Measurements from ENCODE around the gene WARS2. TPM values are rescaled to one million over a fixed set of nuclear protein-coding genes. Genes with fewer than 3 reads are reported as not detected.

WARS2 gene
- total and polyA plus RNA-seq, 2 donors: 6.8 to 29.3 TPM

DNA sequence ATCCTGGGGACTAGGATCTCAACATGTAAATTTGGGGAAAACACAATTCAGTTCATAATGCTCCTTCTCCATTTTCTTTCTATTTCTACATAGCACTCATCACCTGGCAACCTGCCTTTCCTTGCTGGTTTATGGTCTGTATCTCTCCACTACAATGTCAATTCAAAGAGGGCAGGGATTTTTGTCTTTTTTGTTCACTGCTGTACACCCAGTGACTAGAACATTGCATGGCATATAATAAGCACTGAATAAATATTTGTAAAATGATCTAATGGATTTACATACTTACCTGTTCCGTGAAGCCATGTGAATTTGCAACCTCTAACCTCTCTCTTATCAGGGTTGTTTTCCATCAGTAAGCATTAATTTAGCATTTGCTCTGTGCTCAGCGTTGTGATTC lies 124.9 kb downstream of the WARS2 start:
- H3K27ac ChIP-seq (ENCODE audit: low read depth): no peak overlapping the region
- H3K36me3 ChIP-seq (ENCODE audit: insufficient read depth): no peaks in the 10 kb centered on the region
- H3K4me1 ChIP-seq (ENCODE audit: insufficient read depth): no peaks in the 10 kb centered on the region
- DNase-seq (ENCODE audit: extremely low spot score): no peak
- no peak overlapping the region for H3K4me3 ChIP-seq (ENCODE audit: low read depth, low read length)
- 87% methylated on average over 2 of the region's 2 CpGs for WGBS

DNA sequence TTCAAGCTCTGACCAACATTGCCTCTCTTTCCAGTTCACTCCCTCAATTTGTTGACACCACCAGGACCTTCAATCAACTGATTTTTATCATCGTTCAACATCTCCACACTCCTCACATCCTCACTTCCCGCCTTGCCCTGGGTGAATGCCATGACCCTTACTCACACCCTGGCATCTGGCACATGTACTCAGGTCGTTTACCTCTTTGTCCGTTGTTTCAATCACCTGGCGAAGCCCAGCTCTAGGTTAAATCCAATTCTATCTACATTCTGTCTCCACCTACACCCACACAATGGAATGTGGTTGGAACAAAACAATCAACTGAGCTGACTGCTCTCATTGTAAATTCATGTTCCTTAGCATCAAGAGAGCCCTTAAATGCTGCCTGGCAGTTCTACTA lies 128.1 kb downstream of the WARS2 start:
- H3K4me1 ChIP-seq (ENCODE audit: insufficient read depth): peaks cover 2% of the 10 kb centered on the region
- DNase-seq (ENCODE audit: extremely low spot score): no peak
- WGBS: 83% methylated on average over 5 of the region's 5 CpGs
- H3K27ac ChIP-seq (ENCODE audit: low read depth): no peak overlapping the region
- no peaks in the 10 kb centered on the region for H3K36me3 ChIP-seq (ENCODE audit: insufficient read depth)
- no peak overlapping the region for H3K4me3 ChIP-seq (ENCODE audit: low read depth, low read length)

DNA sequence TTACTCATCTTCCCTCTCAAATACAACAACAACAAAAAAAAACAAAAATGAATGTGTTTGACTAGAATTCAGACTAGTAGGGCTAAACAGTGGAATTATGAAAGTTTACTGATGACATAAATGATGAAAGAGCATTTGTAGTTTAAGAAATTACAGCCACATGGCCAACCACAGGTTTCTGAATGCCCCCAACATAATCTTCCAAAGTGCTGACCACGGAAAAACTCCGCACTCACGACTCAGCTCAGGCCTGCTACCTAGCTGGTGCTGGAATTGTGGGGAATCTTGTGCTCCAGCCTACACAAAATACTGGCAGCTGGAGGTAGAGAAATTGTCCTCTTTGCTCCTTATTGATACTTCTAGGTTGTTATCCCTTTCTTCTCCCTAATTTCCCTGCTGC lies 128.7 kb downstream of the WARS2 start:
- H3K36me3 ChIP-seq (ENCODE audit: insufficient read depth): no peaks in the 10 kb centered on the region
- 90% methylated on average over 3 of the region's 3 CpGs for WGBS
- no peak for DNase-seq (ENCODE audit: extremely low spot score)

DNA sequence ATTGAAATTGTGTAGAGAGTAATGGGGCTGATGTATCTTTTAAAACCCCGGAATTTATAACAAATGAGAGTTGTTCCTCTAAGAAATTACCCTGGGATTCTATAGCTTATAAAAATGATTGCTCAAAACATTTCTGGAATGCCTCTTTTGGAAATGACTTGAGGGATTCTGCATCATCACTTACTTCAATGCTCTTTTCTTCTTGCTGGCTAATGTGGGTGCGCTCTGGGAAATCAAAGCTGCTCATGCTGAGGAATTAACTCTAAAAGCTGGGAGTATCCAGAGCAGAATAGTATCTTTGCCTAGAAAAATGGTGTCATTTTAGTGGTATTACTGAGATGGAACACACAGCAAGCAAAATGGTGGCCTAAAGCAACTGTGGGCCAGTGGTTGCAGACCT lies 129.3 kb downstream of the WARS2 start:
- peaks cover 5% of the 10 kb centered on the region for H3K4me1 ChIP-seq (ENCODE audit: insufficient read depth)
- no peak for DNase-seq (ENCODE audit: extremely low spot score)
- no peak overlapping the region for H3K4me3 ChIP-seq (ENCODE audit: low read depth, low read length)
- no peak overlapping the region for H3K27ac ChIP-seq (ENCODE audit: low read depth)
- WGBS: 95% methylated on average over 2 of the region's 2 CpGs
- no peaks in the 10 kb centered on the region for H3K36me3 ChIP-seq (ENCODE audit: insufficient read depth)

More for the DNA sequence above, 128.7 kb downstream of the WARS2 start:
- Histone ChIP-seq H3K4me1 (ENCODE audit: insufficient read depth) (peaks cover 5% of the 10 kb centered on the region), H3K27ac (ENCODE audit: low read depth) (no peak overlapping the region), H3K4me3 (ENCODE audit: low read depth, low read length) (no peak overlapping the region)

DNA sequence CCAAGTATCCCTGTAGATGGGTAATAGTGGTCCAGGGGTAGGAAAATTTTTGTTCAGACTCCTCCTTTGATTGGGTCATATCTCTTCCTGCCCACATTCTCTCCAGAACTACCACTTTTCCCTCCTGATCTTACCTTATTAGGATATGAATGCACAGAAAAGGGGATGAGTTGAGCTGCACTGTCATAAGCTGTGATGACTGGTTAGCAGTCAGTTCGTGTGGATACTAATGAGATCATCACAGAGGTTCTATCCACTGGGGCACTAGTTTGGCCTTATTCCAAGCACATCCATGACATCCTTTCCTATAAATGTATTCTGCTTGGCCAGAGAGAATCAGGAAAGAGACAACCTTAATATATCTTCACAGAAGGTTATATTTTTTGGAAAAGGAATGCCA lies 130.3 kb downstream of the WARS2 start:
- Histone ChIP-seq H3K4me3 (ENCODE audit: low read depth, low read length) (no peak overlapping the region), H3K4me1 (ENCODE audit: insufficient read depth) (peaks cover 5% of the 10 kb centered on the region), H3K36me3 (ENCODE audit: insufficient read depth) (no peaks in the 10 kb centered on the region), H3K27ac (ENCODE audit: low read depth) (no peak overlapping the region)
- no peak for DNase-seq (ENCODE audit: extremely low spot score)
- 62% methylated on average over 1 of the region's 1 CpG for WGBS

DNA sequence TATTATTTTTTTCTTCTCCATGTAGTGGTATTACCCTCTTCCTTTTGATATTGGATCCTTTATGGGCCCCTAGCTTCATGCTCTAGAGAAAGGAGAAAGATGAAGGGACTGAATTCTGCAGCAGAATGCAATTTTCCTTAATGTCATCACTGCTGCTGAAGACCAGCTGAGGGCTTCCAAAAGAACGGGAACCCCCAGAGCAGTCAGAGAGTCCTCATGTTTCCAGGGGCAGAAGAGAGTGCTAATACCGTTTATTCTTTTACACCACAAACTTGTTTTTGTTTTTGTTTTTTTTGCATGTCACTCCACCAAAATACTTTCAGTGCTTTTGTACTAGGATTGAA lies 131.2 kb downstream of the WARS2 start:
- DNase-seq (ENCODE audit: extremely low spot score): no peak
- H3K36me3 ChIP-seq (ENCODE audit: insufficient read depth): no peaks in the 10 kb centered on the region
- no peak overlapping the region for H3K4me3 ChIP-seq (ENCODE audit: low read depth, low read length)
- 17% methylated on average over 2 of the region's 2 CpGs for WGBS
- H3K27ac ChIP-seq (ENCODE audit: low read depth): no peak overlapping the region
- H3K4me1 ChIP-seq (ENCODE audit: insufficient read depth): peaks cover 5% of the 10 kb centered on the region

DNA sequence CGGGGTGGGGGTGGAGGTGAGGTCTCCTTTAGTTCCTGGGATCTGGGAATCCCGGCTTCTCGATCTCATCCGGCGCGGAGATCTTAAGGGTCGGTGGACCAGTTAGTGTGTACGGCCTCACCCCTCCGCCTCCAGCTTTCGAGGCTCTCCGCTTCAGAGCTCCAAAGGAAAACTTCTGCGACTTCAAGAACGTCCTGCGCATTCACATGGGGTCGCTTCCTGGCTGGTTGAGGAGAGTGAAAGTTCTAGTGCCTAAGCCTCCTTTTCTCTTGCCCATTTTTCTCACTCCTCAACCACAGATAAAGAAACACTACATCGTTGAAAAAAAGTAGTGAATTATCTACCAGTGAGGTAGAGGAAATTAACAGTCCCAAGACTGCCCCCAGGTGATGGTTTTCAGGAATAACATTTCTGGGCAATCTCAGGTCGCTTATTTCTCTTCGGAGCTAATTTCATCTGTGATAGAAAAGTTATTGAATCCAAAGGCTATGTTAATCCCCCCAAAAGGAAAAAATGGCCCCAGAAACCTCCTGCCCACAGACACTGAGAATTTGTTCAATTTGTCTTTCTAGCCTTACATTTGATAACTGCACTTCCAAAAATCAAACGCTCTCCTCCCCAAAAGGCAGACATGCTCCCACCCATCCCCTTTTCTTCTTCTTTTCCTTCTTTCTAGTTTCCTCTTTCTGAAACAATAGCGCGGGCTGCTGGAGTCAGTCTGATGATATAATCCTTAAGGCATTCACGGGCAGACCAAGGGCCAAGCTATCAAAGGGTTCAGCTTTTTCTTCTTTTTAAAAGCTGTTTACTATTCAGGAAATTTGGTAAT lies 131.8 kb downstream of the WARS2 start:
- DNase-seq (ENCODE audit: extremely low spot score): no peak
- peaks cover 5% of the 10 kb centered on the region for H3K4me1 ChIP-seq (ENCODE audit: insufficient read depth)
- peak overlapping the region; percentile 33 for H3K4me3 ChIP-seq (ENCODE audit: low read depth, low read length)
- 4% methylated on average over 22 of the region's 22 CpGs for WGBS
- no peaks in the 10 kb centered on the region for H3K36me3 ChIP-seq (ENCODE audit: insufficient read depth)
- H3K27ac ChIP-seq (ENCODE audit: low read depth): no peak overlapping the region

DNA sequence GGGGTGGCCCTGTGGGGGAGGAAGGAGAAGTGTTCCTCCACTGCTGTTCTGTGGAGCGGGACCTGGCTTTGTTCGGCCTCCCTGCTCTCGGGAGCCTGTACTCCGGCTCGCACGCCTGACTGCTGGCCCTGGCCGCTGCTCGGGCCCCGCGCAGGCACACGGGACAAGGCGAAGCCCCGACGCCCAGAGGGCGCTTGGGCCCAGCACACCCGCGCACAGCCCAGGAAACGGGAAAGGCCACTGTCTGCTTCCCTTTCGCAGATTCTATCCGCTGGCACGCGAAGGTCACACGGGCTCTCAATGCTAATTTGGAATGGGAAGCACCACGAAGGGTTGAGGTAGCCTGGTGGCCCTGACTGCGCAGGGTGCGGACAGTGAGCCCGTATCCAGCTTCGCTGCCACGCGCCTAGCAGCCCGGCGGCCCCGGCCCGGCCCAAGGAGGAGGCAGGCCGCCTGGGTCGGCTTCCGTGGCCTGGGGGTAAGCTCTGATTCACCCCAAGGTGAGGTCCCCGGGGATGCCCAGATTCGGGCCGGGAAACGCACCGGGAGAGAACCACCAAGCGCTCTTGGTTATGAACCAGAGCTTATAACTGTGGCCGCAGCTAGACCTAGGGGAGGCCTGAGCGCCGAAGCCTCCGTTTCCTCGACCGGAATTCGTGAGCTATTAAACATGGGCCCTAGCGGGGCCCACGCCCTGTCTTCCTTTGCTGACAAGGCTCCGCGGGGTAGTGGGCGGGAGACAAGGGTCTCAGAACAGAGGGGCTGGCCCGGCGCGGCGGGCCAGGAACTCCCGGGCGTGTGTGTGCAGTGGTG lies 132.6 kb downstream of the WARS2 start:
- no peak overlapping the region for H3K27ac ChIP-seq (ENCODE audit: low read depth)
- H3K36me3 ChIP-seq (ENCODE audit: insufficient read depth): no peaks in the 10 kb centered on the region
- no peak for DNase-seq (ENCODE audit: extremely low spot score)
- peak overlapping the region; percentile 33 for H3K4me3 ChIP-seq (ENCODE audit: low read depth, low read length)
- peaks cover 5% of the 10 kb centered on the region for H3K4me1 ChIP-seq (ENCODE audit: insufficient read depth)
- 9% methylated on average over 61 of the region's 61 CpGs for WGBS

DNA sequence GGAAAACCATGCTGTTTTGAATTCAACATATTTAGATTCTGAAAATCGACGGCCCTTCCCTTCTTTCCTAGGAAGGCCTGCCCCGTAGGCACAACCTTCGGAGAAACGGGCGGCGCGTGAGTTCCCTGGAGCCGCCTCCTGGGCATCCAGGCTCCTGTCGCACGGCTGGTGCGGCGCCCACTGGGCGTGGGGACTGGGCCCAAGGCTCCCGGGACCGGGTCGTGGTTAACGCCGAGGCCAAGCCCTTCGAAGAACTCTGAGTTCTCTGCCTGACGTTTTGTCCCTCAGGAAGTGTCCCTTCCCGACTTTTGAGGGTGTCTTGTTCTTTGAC lies 133.1 kb downstream of the WARS2 start:
- 12% methylated on average over 22 of the region's 22 CpGs for WGBS
- no peaks in the 10 kb centered on the region for H3K36me3 ChIP-seq (ENCODE audit: insufficient read depth)
- peaks cover 5% of the 10 kb centered on the region for H3K4me1 ChIP-seq (ENCODE audit: insufficient read depth)
- no peak overlapping the region for H3K4me3 ChIP-seq (ENCODE audit: low read depth, low read length)
- no peak overlapping the region for H3K27ac ChIP-seq (ENCODE audit: low read depth)
- no peak for DNase-seq (ENCODE audit: extremely low spot score)

DNA sequence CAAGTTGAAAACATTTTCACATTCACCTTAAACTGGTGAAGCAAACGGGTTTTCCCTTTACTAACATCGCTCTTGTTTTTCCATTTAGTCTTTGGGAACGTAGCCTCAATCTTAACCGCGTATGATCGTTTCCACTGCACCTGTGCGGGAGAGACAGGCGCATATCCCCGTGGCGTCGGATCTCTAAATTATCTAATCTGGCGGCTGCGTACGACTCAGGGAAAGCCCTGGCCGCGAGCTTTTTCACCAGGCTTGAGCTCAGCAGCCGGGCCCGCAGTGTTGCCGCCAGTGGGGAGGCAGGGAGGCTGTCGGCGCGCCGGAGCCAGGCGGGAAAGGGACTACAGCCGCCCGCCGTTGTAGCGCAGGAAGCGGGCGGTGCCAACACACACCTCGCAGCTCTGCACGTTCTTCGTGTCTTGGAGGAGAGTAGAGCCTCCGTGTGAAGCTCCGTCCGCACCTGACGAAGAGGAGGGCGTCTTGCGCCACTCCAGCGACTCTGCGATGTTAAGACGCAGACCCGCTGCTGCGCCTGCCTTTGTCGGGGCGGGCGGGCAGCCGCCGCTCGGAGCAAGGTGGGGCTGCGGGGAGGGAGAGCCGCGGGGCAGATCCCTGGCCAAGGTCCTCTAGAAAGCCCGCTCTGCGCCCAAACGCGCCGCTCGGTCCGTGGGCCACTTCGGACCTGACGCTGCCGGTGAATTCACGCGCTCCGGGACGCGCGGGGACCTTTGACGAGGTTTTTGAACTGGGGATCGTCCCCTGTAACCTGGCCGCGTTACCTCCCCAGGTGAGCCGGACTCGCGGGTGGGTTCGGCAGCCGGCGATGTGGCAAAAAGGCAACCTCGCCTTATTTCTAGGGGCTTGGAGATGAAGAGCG lies 133.8 kb downstream of the WARS2 start:
- H3K36me3 ChIP-seq (ENCODE audit: insufficient read depth): no peaks in the 10 kb centered on the region
- 3% methylated on average over 81 of the region's 81 CpGs for WGBS
- H3K27ac ChIP-seq (ENCODE audit: low read depth): no peak overlapping the region
- peaks cover 5% of the 10 kb centered on the region for H3K4me1 ChIP-seq (ENCODE audit: insufficient read depth)
- DNase-seq (ENCODE audit: extremely low spot score): no peak
- H3K4me3 ChIP-seq (ENCODE audit: low read depth, low read length): no peak overlapping the region

DNA sequence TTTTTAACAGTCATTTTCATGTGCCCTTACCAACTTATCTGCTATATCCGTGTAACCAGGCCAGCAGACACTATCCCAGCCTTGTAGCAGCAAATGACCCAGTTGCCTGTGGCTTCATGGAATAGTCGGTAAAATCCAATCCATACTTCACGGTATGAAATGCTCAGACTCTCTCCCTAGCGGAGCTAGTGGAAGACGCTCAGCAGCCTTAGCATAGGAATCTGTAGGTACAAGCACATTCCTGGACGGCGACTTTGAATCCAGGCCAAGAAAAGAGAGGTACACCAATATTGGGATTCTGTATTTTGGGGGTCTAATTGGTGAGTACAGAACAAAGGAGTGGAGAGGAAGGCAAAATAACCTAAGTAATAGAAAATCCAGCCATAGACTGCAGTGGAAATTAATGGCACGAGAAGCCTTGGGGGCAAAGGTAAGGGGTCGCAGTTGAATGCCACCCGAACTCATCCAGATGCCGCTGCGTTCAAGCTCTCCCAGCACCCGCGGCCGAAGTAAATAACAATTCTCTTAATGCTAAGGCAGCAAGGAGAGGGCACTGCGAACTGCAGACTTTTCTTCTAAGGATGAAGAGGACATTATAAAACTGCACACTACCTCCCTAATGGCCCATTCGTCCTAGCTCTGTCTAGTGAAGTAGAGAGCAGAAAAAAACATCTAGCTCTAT lies 134.6 kb downstream of the WARS2 start:
- Histone ChIP-seq H3K4me3 (ENCODE audit: low read depth, low read length) (no peak overlapping the region), H3K4me1 (ENCODE audit: insufficient read depth) (peaks cover 6% of the 10 kb centered on the region), H3K36me3 (ENCODE audit: insufficient read depth) (no peaks in the 10 kb centered on the region), H3K27ac (ENCODE audit: low read depth) (no peak overlapping the region)
- DNase-seq (ENCODE audit: extremely low spot score): no peak
- 11% methylated on average over 17 of the region's 17 CpGs for WGBS

DNA sequence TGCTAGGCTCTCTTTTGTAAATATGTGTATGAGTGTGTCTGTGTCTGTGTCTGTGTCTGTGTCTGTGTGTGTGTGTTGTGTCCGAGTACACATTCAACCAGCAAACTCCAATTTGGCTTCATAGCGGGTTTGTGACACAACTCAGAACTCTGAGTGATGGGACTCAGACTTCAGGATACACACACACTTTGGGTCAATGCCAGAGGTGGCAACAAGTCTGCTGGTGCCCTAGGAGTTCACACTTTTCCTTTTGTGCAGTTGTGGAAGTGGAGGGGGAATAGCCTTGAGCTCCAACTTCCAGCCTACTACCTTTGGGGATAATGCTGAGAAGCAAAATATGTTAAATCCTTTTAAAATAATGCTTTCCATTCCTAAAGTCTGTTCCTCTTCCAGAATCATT lies 135.7 kb downstream of the WARS2 start:
- Histone ChIP-seq H3K4me1 (ENCODE audit: insufficient read depth) (peaks cover 6% of the 10 kb centered on the region), H3K36me3 (ENCODE audit: insufficient read depth) (no peaks in the 10 kb centered on the region), H3K4me3 (ENCODE audit: low read depth, low read length) (no peak overlapping the region), H3K27ac (ENCODE audit: low read depth) (no peak overlapping the region)
- WGBS: 54% methylated on average over 2 of the region's 2 CpGs
- DNase-seq (ENCODE audit: extremely low spot score): no peak

DNA sequence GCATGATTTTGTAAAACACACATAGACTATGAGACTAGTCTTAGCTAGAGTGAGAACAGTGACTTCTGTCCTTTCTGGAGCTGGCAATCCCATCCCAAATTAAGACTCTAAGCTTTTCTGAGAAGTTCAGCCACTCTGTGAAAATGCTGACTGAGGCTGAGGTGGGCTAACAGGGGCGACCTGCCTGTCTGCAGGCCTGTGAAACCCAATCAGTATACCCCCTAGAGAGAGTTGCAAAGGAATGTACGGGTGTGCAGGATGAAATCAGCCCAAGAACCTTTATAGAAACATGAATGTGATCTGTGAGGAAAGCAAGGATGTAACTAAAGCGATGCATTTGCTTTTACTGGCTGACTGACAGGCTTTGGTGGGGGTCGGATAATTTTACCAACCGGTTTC lies 136.3 kb downstream of the WARS2 start:
- H3K27ac ChIP-seq (ENCODE audit: low read depth): no peak overlapping the region
- DNase-seq (ENCODE audit: extremely low spot score): no peak
- H3K36me3 ChIP-seq (ENCODE audit: insufficient read depth): no peaks in the 10 kb centered on the region
- no peak overlapping the region for H3K4me3 ChIP-seq (ENCODE audit: low read depth, low read length)
- peaks cover 6% of the 10 kb centered on the region for H3K4me1 ChIP-seq (ENCODE audit: insufficient read depth)
- WGBS: 33% methylated on average over 5 of the region's 5 CpGs
